Measurements from ENCODE around the gene SH3PXD2B.
"Not testable (repeated sequence)": the region's sequence is repeated elsewhere in the genome, so short reads cannot be mapped to it uniquely, and the experiment has no call there.

SH3PXD2B gene

GRCh38 chr5:172405226-172406107, 48.9 kb downstream of the SH3PXD2B start:
- no peaks in the 10 kb centered on the region for H3K27me3 ChIP-seq
- no peak overlapping the region for H3K9ac ChIP-seq
- H3K4me1 ChIP-seq = peaks cover 10% of the 10 kb centered on the region
- H3K9me3 ChIP-seq = peaks cover 8% of the 10 kb centered on the region; the same call in 1 of the 2 replicates
- H3K27ac ChIP-seq = no peak overlapping the region
- no peaks in the 10 kb centered on the region for H4K20me1 ChIP-seq
- H3K36me3 ChIP-seq = peaks cover 20% of the 10 kb centered on the region
- no peak overlapping the region for H3K4me3 ChIP-seq
- no peak overlapping the region for H3K4me2 ChIP-seq
- no peak for TF ChIP-seq Cebpa-rat (IDR thresholded peaks at IDR 0.05)

GRCh38 chr5:172404746-172405145, 49.6 kb downstream of the SH3PXD2B start:
- no peaks in the 10 kb centered on the region for H3K27me3 ChIP-seq

GRCh38 chr5:172403817-172404216, 50.5 kb downstream of the SH3PXD2B start:
- no peak overlapping the region for H3K4me2 ChIP-seq
- no peak for TF ChIP-seq Cebpa-rat (IDR thresholded peaks at IDR 0.05)
- no peak overlapping the region for H3K4me3 ChIP-seq
- peaks cover 20% of the 10 kb centered on the region for H3K36me3 ChIP-seq
- H4K20me1 ChIP-seq = no peaks in the 10 kb centered on the region
- peaks cover 9% of the 10 kb centered on the region; the same call in 1 of the 2 replicates for H3K9me3 ChIP-seq
- no peak overlapping the region for H3K9ac ChIP-seq
- no peaks in the 10 kb centered on the region for H3K27me3 ChIP-seq
- no peaks in the 10 kb centered on the region for H3K4me1 ChIP-seq
- no peak overlapping the region for H3K27ac ChIP-seq

More at GRCh38 chr5:172404746-172405145, 49.6 kb downstream of the SH3PXD2B start:
- Histone ChIP-seq H3K9me3 (peaks cover 8% of the 10 kb centered on the region; the same call in 1 of the 2 replicates), H3K27ac (no peak overlapping the region), H3K4me2 (no peak overlapping the region), H4K20me1 (no peaks in the 10 kb centered on the region), H3K4me1 (peaks cover 3% of the 10 kb centered on the region), H3K4me3 (no peak overlapping the region), H3K36me3 (peaks cover 20% of the 10 kb centered on the region), H3K9ac (no peak overlapping the region)
- TF ChIP-seq Cebpa-rat (IDR thresholded peaks at IDR 0.05) = no peak

- H4K20me1 ChIP-seq = no peaks in the 10 kb centered on the region
- H3K9ac ChIP-seq = no peak overlapping the region
- TF ChIP-seq Cebpa-rat (IDR thresholded peaks at IDR 0.05) = 0 out of 2 replicates have a peak, but pooled peaks have one; percentile 21
- no peak overlapping the region for H3K4me2 ChIP-seq
- H3K36me3 ChIP-seq = peaks cover 20% of the 10 kb centered on the region
- peaks cover 13% of the 10 kb centered on the region; the same call in 1 of the 2 replicates for H3K9me3 ChIP-seq
- no peak overlapping the region for H3K27ac ChIP-seq
- no peaks in the 10 kb centered on the region for H3K4me1 ChIP-seq
- H3K27me3 ChIP-seq = no peaks in the 10 kb centered on the region
- H3K4me3 ChIP-seq = no peak overlapping the region
These were observed 51.0 kb downstream of the SH3PXD2B start for GRCh38 chr5:172403189-172403796.

GRCh38 chr5:172402531-172403188, 51.7 kb downstream of the SH3PXD2B start:
- Histone ChIP-seq H3K27me3 (no peaks in the 10 kb centered on the region), H3K4me2 (no peak overlapping the region), H3K9ac (no peak overlapping the region), H3K27ac (no peak overlapping the region), H4K20me1 (no peaks in the 10 kb centered on the region), H3K4me1 (no peaks in the 10 kb centered on the region), H3K4me3 (no peak overlapping the region), H3K9me3 (peaks cover 20% of the 10 kb centered on the region), H3K36me3 (peaks cover 25% of the 10 kb centered on the region)
- no peak for TF ChIP-seq Cebpa-rat (IDR thresholded peaks at IDR 0.05)

- not testable (repeated sequence) for H3K4me2 ChIP-seq, H3K9ac ChIP-seq, H3K27me3 ChIP-seq, H4K20me1 ChIP-seq, H3K4me3 ChIP-seq, H3K4me1 ChIP-seq, H3K27ac ChIP-seq
- Histone ChIP-seq H3K36me3 (peaks cover 25% of the 10 kb centered on the region), H3K9me3 (peaks cover 26% of the 10 kb centered on the region)
These were observed 52.3 kb downstream of the SH3PXD2B start for GRCh38 chr5:172402031-172402430.

- no peak overlapping the region for H3K4me3 ChIP-seq
- H3K27me3 ChIP-seq = no peaks in the 10 kb centered on the region
- H4K20me1 ChIP-seq = no peaks in the 10 kb centered on the region
- no peak overlapping the region for H3K9ac ChIP-seq
- TF ChIP-seq Cebpa-rat (IDR thresholded peaks at IDR 0.05) = no peak
- no peaks in the 10 kb centered on the region for H3K4me1 ChIP-seq
- H3K27ac ChIP-seq = no peak overlapping the region
- no peak overlapping the region for H3K4me2 ChIP-seq
- peaks cover 31% of the 10 kb centered on the region for H3K36me3 ChIP-seq
- H3K9me3 ChIP-seq = peaks cover 48% of the 10 kb centered on the region
These were observed 54.5 kb downstream of the SH3PXD2B start for GRCh38 chr5:172399826-172400225.

- Histone ChIP-seq H3K4me2 (no peak overlapping the region), H3K9me3 (peaks cover 52% of the 10 kb centered on the region), H3K27ac (no peak overlapping the region), H3K4me1 (no peaks in the 10 kb centered on the region), H3K9ac (no peak overlapping the region), H3K27me3 (no peaks in the 10 kb centered on the region), H3K4me3 (no peak overlapping the region), H3K36me3 (peaks cover 34% of the 10 kb centered on the region), H4K20me1 (no peaks in the 10 kb centered on the region)
- TF ChIP-seq Cebpa-rat (IDR thresholded peaks at IDR 0.05) = no peak
These were observed 55.0 kb downstream of the SH3PXD2B start for GRCh38 chr5:172399336-172399735.

- peaks cover 56% of the 10 kb centered on the region for H3K9me3 ChIP-seq
- not testable (repeated sequence) for H3K27ac ChIP-seq, H3K4me2 ChIP-seq, H3K4me3 ChIP-seq, H3K4me1 ChIP-seq, H3K27me3 ChIP-seq, H3K9ac ChIP-seq, H4K20me1 ChIP-seq
- H3K36me3 ChIP-seq = peaks cover 37% of the 10 kb centered on the region
These were observed 55.7 kb downstream of the SH3PXD2B start for GRCh38 chr5:172398645-172399044.

GRCh38 chr5:172396994-172397393, 57.3 kb downstream of the SH3PXD2B start:
- Histone ChIP-seq H3K9me3 (peaks cover 54% of the 10 kb centered on the region), H3K36me3 (peaks cover 41% of the 10 kb centered on the region)
- not testable (repeated sequence) for H3K9ac ChIP-seq, H3K4me3 ChIP-seq, H3K27me3 ChIP-seq, H3K4me2 ChIP-seq, H3K4me1 ChIP-seq, H3K27ac ChIP-seq, H4K20me1 ChIP-seq
